NCI-H2029 treated with DMSO at 0.1 percent for 48 hours (cell line): ENCODE data around the gene NCCRP1.

Experiments
- DNase-seq: peaks from one replicate; lab custom pipeline; 2025; lab: John Stamatoyannopoulos, UW

The NCCRP1 gene

GRCh38 chr19:39196860-39197562, at the start of gene NCCRP1:
TSS of gene NCCRP1 (plus strand) at chr19:39196964. CDS start at chr19:39196983, 19 bp downstream.
- no peak for DNase-seq

DNA sequence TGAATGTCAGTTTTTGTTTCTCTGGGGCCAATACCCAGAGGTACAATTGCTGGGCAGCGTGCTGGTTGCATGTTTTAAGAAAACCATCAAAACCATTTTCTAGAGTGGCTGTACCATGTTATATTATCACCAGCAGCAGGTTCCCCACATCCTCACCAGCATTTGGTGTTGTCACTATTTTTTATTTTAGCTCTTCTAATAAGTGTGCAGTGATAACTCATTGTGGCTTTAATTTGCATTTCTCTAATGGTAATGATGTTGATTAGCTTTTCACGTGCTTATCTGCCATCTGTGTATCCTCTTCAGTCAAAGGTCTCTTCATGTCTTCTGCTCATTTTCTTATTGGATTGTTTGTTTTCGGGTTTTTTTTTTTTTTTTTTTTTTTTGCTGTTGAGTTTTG, 49.3 kb upstream of the NCCRP1 start:
- no peak for DNase-seq

DNA sequence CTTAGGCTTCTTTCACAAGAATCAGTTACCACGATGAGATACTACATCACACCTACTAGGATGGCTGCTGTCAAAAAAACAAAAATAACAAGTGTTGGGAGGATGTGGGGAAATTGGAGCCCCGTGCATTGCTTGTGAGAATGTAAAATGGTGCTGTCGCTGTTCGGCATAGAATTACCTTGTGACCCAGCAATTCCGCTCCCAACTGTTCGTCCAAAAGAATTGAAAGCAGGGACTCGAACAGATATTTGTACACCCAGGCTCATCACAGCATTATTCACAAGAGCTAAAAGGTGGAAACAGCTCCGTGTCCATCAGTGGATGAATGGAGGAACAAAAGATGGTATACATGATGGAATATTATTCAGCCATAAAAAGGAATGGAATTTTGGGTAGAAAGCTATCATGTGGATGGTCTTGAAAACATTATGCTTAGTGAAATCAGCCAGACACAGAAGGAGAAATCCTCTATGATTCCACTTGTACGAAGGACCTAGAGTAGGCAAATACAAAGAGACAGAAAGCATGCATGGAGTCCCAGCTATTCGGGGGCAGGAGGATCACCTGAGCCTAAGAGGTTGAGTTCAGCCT, 47.7 kb upstream of the NCCRP1 start:
- no peak for DNase-seq

DNA sequence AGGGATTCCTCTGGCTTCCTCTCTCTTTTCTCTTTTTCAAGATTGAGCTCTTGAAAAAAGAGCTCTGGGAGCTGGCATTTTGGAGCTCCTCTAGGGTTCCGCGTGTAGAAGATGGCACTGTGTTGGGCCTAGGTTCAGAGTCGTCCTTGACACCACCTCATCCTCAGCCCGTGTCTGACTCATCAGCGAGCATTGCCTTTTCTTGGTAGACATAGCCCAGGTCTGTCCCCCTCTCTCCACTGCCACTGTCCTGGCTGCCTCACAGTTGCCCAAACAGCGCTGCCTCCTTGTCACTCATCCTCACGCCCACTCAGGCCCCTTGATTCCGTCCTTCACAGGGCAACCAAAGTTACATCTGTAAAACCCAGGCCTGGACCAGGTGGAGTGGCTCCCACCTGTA, 46.5 kb upstream of the NCCRP1 start:
- no peak for DNase-seq

- no peak for DNase-seq
Measured at GRCh38 chr19:39150807-39151600, 45.8 kb upstream of the NCCRP1 start.

- DNase-seq = no peak
Measured at GRCh38 chr19:39152066-39152465, 44.7 kb upstream of the NCCRP1 start.

GRCh38 chr19:39154100-39154628, 42.6 kb upstream of the NCCRP1 start:
- DNase-seq = no peak

DNA sequence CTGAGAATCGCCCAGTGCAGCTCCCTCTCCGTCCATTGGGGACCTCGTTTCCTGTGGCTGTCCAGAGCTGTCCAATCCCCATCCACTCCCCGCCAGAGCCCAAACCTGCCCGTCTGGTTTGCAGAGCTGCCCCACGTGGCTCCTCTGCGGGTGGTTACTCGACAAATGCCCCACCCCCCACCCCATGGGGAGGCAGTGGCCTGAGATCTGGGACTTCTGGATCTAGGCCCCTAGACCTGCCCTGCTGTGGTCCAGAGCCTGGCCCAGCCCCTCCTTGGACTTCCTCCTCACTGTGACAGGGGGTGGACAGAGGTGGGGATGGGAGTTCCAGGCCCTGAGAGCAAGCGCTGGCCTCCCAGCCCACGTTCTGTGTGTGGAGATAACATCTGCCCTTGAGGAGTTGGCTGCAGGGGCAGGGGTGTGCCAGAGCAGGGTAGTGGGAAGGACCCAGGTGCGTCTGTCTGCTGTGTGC, 42.1 kb upstream of the NCCRP1 start:
- no peak for DNase-seq

GRCh38 chr19:39155114-39155700, 41.6 kb upstream of the NCCRP1 start:
- DNase-seq = no peak

GRCh38 chr19:39155741-39156140, 41.0 kb upstream of the NCCRP1 start:
- DNase-seq = no peak

- no peak for DNase-seq
Measured at GRCh38 chr19:39156326-39157230, 40.2 kb upstream of the NCCRP1 start.

GRCh38 chr19:39157275-39157996, 39.3 kb upstream of the NCCRP1 start:
- DNase-seq = no peak

- DNase-seq = no peak
Measured at GRCh38 chr19:39157997-39158389, 38.8 kb upstream of the NCCRP1 start.

- DNase-seq = no peak
Measured at GRCh38 chr19:39158646-39159260, 38.0 kb upstream of the NCCRP1 start.

DNA sequence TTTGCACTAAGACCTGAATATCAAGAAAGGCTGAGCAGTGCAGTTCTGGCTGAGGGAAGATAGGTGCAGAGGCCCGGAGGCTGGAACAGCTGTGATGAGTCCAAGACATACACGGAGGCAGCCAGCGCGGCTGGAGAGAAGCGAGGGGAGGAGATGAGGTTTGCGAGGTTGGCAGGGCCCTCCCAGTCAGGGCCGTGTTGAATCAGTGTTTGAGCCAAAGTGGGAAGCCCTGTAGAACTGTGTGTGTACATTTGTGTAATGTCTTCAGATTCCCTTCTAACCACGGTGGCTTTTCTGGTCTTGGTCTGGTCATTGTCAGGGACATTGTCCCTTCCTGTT, 36.3 kb upstream of the NCCRP1 start:
- DNase-seq = no peak

DNA sequence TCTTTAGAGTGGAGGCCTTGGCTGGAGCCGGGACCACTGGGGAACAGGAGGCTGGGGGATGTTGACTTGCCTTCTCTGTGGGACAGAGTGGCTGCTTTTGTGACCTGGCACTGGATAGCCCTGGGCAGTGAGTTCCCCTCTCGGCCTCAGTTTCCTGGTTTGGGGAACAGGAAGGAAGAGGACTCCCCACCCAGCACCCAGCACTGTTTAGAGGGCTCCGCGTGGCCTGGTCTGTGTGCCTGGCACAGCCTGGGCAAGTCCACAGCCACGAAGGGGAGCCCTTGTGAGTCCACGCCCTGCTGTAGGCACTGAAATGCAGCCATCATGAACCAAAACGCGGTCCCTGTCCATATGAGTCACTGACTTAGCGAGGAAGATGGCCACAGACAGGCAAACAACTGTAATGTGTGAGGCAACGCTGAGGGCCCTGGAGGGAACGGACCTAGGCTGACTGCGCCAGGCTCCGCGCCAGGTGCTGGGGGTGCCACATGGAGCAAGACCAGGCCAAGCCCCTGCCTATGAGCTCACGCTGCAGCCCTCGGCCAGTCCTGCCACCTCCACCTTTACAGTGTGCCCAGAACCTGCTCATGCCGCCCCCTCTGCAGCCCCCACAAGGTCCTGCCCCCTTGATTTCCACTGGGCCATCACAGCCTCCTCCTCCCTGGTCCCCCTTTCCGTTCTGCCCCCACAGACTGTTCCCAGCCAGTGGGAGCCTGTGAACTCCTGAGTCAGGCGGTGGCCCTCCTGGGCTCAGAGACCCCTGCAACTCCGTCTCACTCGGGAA, 35.7 kb upstream of the NCCRP1 start:
- DNase-seq = no peak

DNA sequence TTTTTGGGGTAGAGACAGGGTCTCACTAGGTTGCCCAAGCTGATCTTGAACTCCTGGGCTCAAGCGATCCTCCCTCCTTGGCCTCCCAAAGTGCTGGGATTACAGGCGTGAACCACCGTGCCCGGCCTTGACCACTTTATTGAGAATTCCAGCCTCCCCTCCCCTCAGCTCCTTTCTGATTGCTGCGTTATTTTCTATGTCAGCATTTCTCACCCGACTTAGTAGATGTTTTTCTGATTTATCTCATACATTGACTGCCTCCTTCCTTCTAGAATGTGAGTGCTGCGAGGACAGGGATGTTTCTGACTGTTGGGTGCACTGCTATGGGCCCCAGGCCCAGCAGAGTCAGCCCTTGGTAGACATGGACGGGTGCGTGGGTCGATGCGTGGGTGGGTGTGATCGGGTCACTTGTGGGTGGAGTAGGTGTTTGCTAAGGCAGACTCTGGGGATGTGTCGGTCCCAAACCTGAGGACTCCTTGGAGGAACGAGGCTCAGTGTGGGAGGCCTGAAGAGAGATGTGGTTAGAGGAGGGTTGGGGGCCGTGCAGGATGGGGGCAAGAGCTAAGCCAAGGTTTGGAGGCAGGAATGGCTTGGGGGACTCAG, 34.2 kb upstream of the NCCRP1 start:
- no peak for DNase-seq

DNA sequence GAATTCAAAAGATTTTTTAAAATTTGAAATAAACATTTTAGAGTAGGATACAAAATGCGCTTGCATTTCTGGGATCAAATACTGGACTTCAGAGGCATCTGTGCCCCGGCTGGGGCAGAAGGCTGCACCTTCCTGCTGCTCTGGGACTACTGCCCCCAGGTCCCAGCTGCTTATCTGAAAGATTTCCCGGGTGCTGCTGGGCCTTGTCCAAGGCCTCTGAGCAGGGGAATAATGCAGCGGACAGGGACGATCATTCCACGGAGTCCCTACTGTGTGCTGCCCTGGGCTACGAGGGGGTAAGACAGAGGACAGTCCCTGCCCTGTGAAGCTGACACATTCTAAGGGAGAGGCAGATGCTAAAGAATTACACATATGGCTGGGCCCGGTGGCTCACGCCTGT, 33.1 kb upstream of the NCCRP1 start:
- DNase-seq = no peak

DNA sequence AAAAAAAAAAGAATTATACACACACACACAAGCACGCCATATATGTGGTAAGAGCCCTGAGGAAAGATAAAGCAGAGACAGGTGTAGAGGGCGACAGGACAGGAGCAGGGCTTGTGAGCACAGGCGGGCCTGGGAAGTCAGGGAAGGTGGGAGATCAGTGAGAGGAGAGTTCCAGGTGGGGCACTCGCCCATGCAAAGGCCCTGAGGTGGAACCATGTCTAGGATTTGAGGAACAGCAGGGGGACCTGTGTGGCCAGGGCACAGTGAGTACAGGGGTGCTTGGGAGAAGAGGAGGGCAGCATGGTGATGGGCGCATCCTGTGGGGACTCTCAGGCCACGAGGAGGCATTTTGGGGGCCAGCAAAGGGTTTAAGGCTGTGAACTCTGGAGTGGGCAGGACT, 32.5 kb upstream of the NCCRP1 start:
- DNase-seq = no peak
